PC-9 (cell line): ENCODE measurements around the gene RD3L.

Experiments
- EZH2 ChIP-seq: fragments of 200-600 bp; sonication (generic); IDR thresholded peaks from 2 replicates; pipeline ENCODE4 v1.8.0; 2017; ENCODE audit warnings: antibody characterized with exemption, low read depth
- TF ChIP-seq, protein P1 (sequence below): fragments of 200-600 bp; sonication (generic); conservative IDR thresholded peaks from 2 replicates; pipeline ENCODE4 v1.6.1; 2017; ENCODE audit warnings: mixed run types, antibody characterized with exemption, mild to moderate bottlenecking, moderate library complexity

DNA sequence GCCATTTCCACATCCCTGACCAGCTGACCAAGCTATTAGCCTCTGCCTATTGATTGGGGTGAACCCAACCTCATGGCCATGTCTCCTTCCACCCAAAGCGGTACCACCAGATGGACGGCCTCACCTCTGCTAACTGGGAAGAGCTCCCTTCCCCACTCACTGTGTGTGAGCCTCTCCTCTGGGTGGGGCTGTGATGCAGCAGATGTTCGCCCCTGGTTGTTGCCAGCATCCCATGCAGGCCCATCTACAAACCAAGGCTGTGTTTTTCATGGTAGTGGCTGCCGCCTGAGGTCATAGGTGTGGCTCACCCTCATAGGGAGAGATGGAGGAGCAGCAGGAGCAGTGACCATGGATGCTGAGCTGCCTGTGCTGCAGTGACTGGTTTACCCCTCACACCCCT, 47.6 kb upstream of the RD3L start:
- TF ChIP-seq, protein P1, sequence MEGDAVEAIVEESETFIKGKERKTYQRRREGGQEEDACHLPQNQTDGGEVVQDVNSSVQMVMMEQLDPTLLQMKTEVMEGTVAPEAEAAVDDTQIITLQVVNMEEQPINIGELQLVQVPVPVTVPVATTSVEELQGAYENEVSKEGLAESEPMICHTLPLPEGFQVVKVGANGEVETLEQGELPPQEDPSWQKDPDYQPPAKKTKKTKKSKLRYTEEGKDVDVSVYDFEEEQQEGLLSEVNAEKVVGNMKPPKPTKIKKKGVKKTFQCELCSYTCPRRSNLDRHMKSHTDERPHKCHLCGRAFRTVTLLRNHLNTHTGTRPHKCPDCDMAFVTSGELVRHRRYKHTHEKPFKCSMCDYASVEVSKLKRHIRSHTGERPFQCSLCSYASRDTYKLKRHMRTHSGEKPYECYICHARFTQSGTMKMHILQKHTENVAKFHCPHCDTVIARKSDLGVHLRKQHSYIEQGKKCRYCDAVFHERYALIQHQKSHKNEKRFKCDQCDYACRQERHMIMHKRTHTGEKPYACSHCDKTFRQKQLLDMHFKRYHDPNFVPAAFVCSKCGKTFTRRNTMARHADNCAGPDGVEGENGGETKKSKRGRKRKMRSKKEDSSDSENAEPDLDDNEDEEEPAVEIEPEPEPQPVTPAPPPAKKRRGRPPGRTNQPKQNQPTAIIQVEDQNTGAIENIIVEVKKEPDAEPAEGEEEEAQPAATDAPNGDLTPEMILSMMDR, result no peak
- no peak for TF ChIP-seq EZH2
